IMR-90 (cell line): ENCODE results near the gene COL5A1. TPM values are rescaled to one million over a fixed set of nuclear protein-coding genes. Genes with fewer than 3 reads are reported as not detected.

ENCODE experiments used
- ATAC-seq: fragments of 200-7000 bp; cut with Tn5 transposase; 2 replicates; pipeline ENCODE4 v1.9.1; 2020; ENCODE audit warnings: low read depth, mild to moderate bottlenecking, moderate library complexity
- BruUV-seq: library from RNA; stranded (reverse); fragments of 400-500 nt; replicated peaks from 2 replicates; lab custom pipeline; 2021; lab: Mats Ljungman, UMichigan
- CTCF ChIA-PET: fragments of 300-600 bp; formaldehyde crosslinking; extraction: SDS; loops from one replicate; lab custom pipeline; 2021; ENCODE audit warnings: antibody characterized with exemption; lab: Yijun Ruan, JAX
- POLR2A ChIA-PET: fragments of 300-600 bp; sonication (Branson Sonifier 250); formaldehyde crosslinking; loops from one replicate; lab custom pipeline; 2022; ENCODE audit warnings: antibody characterized with exemption; ENCODE audit not compliant: unreplicated experiment; lab: Charles Lee
- DNase-seq: peaks from one replicate; pipeline ENCODE4 v3.0.0; 2013
- H2AFZ ChIP-seq: replicated peaks from 2 replicates; pipeline ENCODE3; 2013; ENCODE audit warnings: low read length, mild to moderate bottlenecking; ENCODE audit not compliant: poor library complexity
- H2AK5ac ChIP-seq: 2 replicates; pipeline ENCODE4 v1.6.1; 2013; ENCODE audit warnings: low read depth, low read length, inconsistent platforms
- H2AK9ac ChIP-seq: replicated peaks from 2 replicates; pipeline ENCODE3; 2013; ENCODE audit warnings: mild to moderate bottlenecking, low read depth, low read length, moderate library complexity; ENCODE audit not compliant: poor library complexity
- H2BK120ac ChIP-seq: 2 replicates; pipeline ENCODE4 v1.6.1; 2013; ENCODE audit warnings: low read depth, low read length, inconsistent platforms
- H2BK15ac ChIP-seq: 3 replicates; pipeline ENCODE4 v1.6.1; 2013; ENCODE audit warnings: low read depth, low read length, inconsistent platforms
- H2BK20ac ChIP-seq: 2 replicates; pipeline ENCODE4 v1.6.1; 2013; ENCODE audit warnings: low read depth, mild to moderate bottlenecking, inconsistent platforms, low read length, moderate library complexity
- H2BK5ac ChIP-seq: 2 replicates; pipeline ENCODE4 v1.6.1; 2013; ENCODE audit warnings: mild to moderate bottlenecking, low read depth, low read length, inconsistent platforms; ENCODE audit not compliant: poor library complexity, severe bottlenecking
- H3K14ac ChIP-seq: replicated peaks from 2 replicates; pipeline ENCODE4 v1.6.1; 2013; ENCODE audit warnings: low read depth, low read length, inconsistent platforms
- H3K18ac ChIP-seq: 2 replicates; pipeline ENCODE4 v1.6.1; 2013; ENCODE audit warnings: low read depth, low read length, control low read depth
- H3K23ac ChIP-seq: 2 replicates; pipeline ENCODE4 v1.6.1; 2013; ENCODE audit warnings: low read depth, low read length, inconsistent platforms
- H3K27ac ChIP-seq: 2 replicates; pipeline ENCODE4 v1.5.1; 2013; ENCODE audit warnings: mild to moderate bottlenecking, control low read depth, low read length; ENCODE audit not compliant: insufficient read depth
- H3K27me3 ChIP-seq: 2 replicates; pipeline ENCODE4 v1.6.1; 2013; ENCODE audit warnings: low read length; ENCODE audit not compliant: control insufficient read depth, insufficient read depth
- H3K36me3 ChIP-seq: 2 replicates; pipeline ENCODE4 v1.6.1; 2013; ENCODE audit warnings: low read length, mixed read lengths; ENCODE audit not compliant: control insufficient read depth, insufficient read depth
- H3K4ac ChIP-seq: 2 replicates; pipeline ENCODE4 v1.6.1; 2013; ENCODE audit warnings: low read depth, low read length, inconsistent platforms
- H3K4me1 ChIP-seq: 2 replicates; pipeline ENCODE4 v1.6.1; 2013; ENCODE audit warnings: low read length, mixed read lengths; ENCODE audit not compliant: control insufficient read depth, insufficient read depth
- H3K4me2 ChIP-seq: 2 replicates; pipeline ENCODE4 v1.6.1; 2013; ENCODE audit warnings: low read depth, mild to moderate bottlenecking, control low read depth, low read length, moderate library complexity
- H3K4me3 ChIP-seq: 2 replicates; pipeline ENCODE4 v1.5.1; 2013; ENCODE audit warnings: low read depth, mild to moderate bottlenecking, control low read depth, low read length, moderate library complexity; ENCODE audit not compliant: insufficient read depth
- H3K56ac ChIP-seq: 2 replicates; pipeline ENCODE4 v1.6.1; 2013; ENCODE audit warnings: low read length, inconsistent platforms; ENCODE audit not compliant: insufficient read depth; ENCODE audit errors: extremely low read depth
- H3K79me1 ChIP-seq, 2 experiments: 2 replicates each; pipeline ENCODE4 v1.6.1; 2013; ENCODE audit warnings: low read length in 2 of 2, inconsistent platforms in 1 of 2, low read depth in 1 of 2
- H3K9ac ChIP-seq: 2 replicates; pipeline ENCODE4 v1.6.1; 2013; ENCODE audit warnings: low read depth, low read length, control low read depth
- H3K9me1 ChIP-seq: 2 replicates; pipeline ENCODE4 v1.6.1; 2013; ENCODE audit warnings: low read length, inconsistent platforms; ENCODE audit not compliant: insufficient read depth
- H3K9me3 ChIP-seq: 2 replicates; pipeline ENCODE4 v1.6.1; 2013; ENCODE audit warnings: low read length; ENCODE audit not compliant: control insufficient read depth, insufficient read depth
- H4K20me1 ChIP-seq: 2 replicates; pipeline ENCODE4 v1.6.1; 2013; ENCODE audit warnings: low read length, inconsistent platforms; ENCODE audit not compliant: insufficient read depth
- H4K5ac ChIP-seq: 2 replicates; pipeline ENCODE4 v1.6.1; 2013; ENCODE audit warnings: mild to moderate bottlenecking, low read depth, low read length, control low read depth
- H4K8ac ChIP-seq, 2 experiments: 2 replicates each; pipeline ENCODE4 v1.6.1; 2013; ENCODE audit warnings: low read depth in 2 of 2, low read length in 2 of 2, control low read depth in 1 of 2, inconsistent platforms in 1 of 2
- H4K91ac ChIP-seq: 2 replicates; pipeline ENCODE4 v1.6.1; 2013; ENCODE audit warnings: low read depth, low read length, inconsistent platforms; ENCODE audit not compliant: insufficient read depth
- WGBS, 2 experiments: methylation state at CpG; one replicate each; pipeline versions ENCODE4 v1.1.5 to v1.1.7; 2013; ENCODE audit warnings: missing lambda C conversion rate in 2 of 2; ENCODE audit not compliant: insufficient read length in 1 of 2; ENCODE audit errors: extremely low coverage in 2 of 2; 5-methylcytosine and 5-hydroxymethylcytosine counted together
- dilution Hi-C: fragments of 300-500 bp; cut with HindIII; formaldehyde crosslinking; loops from one replicate; pipeline ENCODE4 v1.14.3; 2018; ENCODE audit warnings: low sequenced_read_pairs; ENCODE audit not compliant: unreplicated experiment
- in situ Hi-C: fragments of 300-500 bp; cut with MboI; formaldehyde crosslinking; loops from 3 replicates; pipeline ENCODE4 v1.14.3; 2019; ENCODE audit warnings: low sequenced_read_pairs, inconsistent platforms, mixed read lengths
- intact Hi-C: fragments of 100-400 bp; cut with micrococcal nuclease; formaldehyde crosslinking; loops from 2 replicates; pipeline ENCODE4 v1.10.0; 2022
- polyA plus RNA-seq, 3 experiments: library from polyadenylated mRNA; depleted of rRNA; stranded (reverse); fragments of >200 nt; gene quantifications; 2 replicates each; pipeline ENCODE4 v1.2.3, GENCODE V29; 2012; ENCODE audit warnings: low replicate concordance in 1 of 3
- total RNA-seq: library from RNA; depleted of rRNA; stranded (reverse); fragments of >200 nt; gene quantifications from 2 replicates; pipeline ENCODE4 v1.2.3, GENCODE V29; 2012
- TF ChIP-seq, protein P1 (sequence below): conservative IDR thresholded peaks from 2 replicates; pipeline ENCODE4 v1.5.1; 2012; ENCODE audit warnings: mild to moderate bottlenecking, low read depth, low read length, improper control_type of control experiment
- TF ChIP-seq, protein P2 (sequence below): fragments of 150-350 bp; IDR thresholded peaks from 2 replicates; pipeline ENCODE4 v1.6.1; 2016; ENCODE audit warnings: low read depth, mild to moderate bottlenecking, low read length, moderate library complexity, borderline replicate concordance

Gene COL5A1
- total and polyA plus RNA-seq, 2 of the 4 experiments (the other 2 are of a cell fraction), result 19.2 to 173 TPM

DNA sequence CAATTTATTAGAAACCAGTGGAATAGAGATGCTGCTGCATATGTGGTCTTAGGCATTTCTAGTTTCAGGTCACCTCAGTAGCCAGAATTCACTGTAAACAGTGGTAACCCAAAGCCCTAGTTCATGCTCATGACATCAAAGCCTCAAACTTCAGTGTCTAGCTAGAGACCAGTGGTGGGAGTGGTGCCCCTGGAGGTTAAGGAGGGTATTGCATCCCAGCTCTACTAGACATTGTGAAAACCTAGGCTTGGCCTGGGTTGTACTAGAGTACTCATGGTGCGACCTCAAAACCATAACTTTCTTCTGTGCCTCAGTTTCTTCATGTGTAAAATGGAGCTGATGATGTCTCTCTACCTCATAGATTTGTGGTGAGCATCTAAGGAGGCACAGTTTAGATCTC lies 18.8 kb downstream of the COL5A1 start:
- H3K4me3 ChIP-seq, result no peak overlapping the region
- H3K18ac ChIP-seq, result no peak overlapping the region
- H2AFZ ChIP-seq, result no peak overlapping the region
- CTCF ChIA-PET, result no interaction called here
- H2AK5ac ChIP-seq, result no peak overlapping the region
- no peak overlapping the region for H2BK15ac ChIP-seq
- no peak overlapping the region for H3K23ac ChIP-seq
- in situ Hi-C loops (loop anchor here (10.0 kb wide), 1 partner anchor 496 kb away; the partner anchor contains the start of gene RNU6ATAC), intact Hi-C loops (loop anchor here (2.0 to 5.0 kb wide), 2 partner anchors 16 to 213 kb away; no protein-coding TSS in a partner anchor), dilution Hi-C loops (no loop called here)
- peaks cover 92% of the 10 kb centered on the region for H4K20me1 ChIP-seq
- H3K56ac ChIP-seq, result no peak overlapping the region
- H2AK9ac ChIP-seq, result no peak overlapping the region
- DNase-seq (no peak), ATAC-seq (no peak)
- peaks cover 26% of the 10 kb centered on the region for H3K4me1 ChIP-seq
- H3K9me1 ChIP-seq, result peaks cover 44% of the 10 kb centered on the region
- TF ChIP-seq, protein P1, sequence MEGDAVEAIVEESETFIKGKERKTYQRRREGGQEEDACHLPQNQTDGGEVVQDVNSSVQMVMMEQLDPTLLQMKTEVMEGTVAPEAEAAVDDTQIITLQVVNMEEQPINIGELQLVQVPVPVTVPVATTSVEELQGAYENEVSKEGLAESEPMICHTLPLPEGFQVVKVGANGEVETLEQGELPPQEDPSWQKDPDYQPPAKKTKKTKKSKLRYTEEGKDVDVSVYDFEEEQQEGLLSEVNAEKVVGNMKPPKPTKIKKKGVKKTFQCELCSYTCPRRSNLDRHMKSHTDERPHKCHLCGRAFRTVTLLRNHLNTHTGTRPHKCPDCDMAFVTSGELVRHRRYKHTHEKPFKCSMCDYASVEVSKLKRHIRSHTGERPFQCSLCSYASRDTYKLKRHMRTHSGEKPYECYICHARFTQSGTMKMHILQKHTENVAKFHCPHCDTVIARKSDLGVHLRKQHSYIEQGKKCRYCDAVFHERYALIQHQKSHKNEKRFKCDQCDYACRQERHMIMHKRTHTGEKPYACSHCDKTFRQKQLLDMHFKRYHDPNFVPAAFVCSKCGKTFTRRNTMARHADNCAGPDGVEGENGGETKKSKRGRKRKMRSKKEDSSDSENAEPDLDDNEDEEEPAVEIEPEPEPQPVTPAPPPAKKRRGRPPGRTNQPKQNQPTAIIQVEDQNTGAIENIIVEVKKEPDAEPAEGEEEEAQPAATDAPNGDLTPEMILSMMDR, result peak; percentile 49
- TF ChIP-seq, protein P2, sequence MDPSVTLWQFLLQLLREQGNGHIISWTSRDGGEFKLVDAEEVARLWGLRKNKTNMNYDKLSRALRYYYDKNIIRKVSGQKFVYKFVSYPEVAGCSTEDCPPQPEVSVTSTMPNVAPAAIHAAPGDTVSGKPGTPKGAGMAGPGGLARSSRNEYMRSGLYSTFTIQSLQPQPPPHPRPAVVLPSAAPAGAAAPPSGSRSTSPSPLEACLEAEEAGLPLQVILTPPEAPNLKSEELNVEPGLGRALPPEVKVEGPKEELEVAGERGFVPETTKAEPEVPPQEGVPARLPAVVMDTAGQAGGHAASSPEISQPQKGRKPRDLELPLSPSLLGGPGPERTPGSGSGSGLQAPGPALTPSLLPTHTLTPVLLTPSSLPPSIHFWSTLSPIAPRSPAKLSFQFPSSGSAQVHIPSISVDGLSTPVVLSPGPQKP, result no peak
- no peak overlapping the region for H2BK20ac ChIP-seq
- no peaks in the 10 kb centered on the region for H3K9me3 ChIP-seq
- peaks cover 35 to 81% of the 10 kb centered on the region in 2 experiments for H3K79me1 ChIP-seq
- H4K91ac ChIP-seq, result no peak overlapping the region
- no peak overlapping the region; the same call in 1 of the 2 replicates for H3K27ac ChIP-seq
- H4K8ac ChIP-seq, result no peak overlapping the region
- BruUV-seq, result no TSS peak
- H3K4ac ChIP-seq, result no peak overlapping the region
- H3K36me3 ChIP-seq, result peaks cover 32% of the 10 kb centered on the region
- H2BK5ac ChIP-seq, result no peak overlapping the region
- no peak overlapping the region for H3K4me2 ChIP-seq
- H2BK120ac ChIP-seq, result no peak overlapping the region
- H4K5ac ChIP-seq, result no peak overlapping the region
- no peak overlapping the region for H3K14ac ChIP-seq
- POLR2A ChIA-PET, result no interaction called here
- no peaks in the 10 kb centered on the region for H3K27me3 ChIP-seq
- no peak overlapping the region for H3K9ac ChIP-seq
- WGBS, 2 experiments, result no CpG with 5 or more reads among the region's 1 CpG
